Upper lobe of left lung (tissue), 4 donors: ENCODE measurements around the gene BABAM2.

Source experiments
- POLR2A ChIP-seq, 4 donors: fragments of 450-650 bp; IDR thresholded peaks; one replicate each; pipeline ENCODE4 v1.5.1; 2016 to 2017; ENCODE audit warnings: antibody characterized with exemption in 4 of 4, mild to moderate bottlenecking in 2 of 4
- POLR2AphosphoS5 ChIP-seq, 2 donors: sonication (generic); formaldehyde crosslinking; IDR thresholded peaks; one replicate each; pipeline ENCODE4 v1.5.1; 2017; ENCODE audit warnings: antibody characterized with exemption in 2 of 2
- TF ChIP-seq, protein P1 (sequence below), 6 experiments: fragments of 450-650 bp in 4 of 6; fragments of 200-600 bp in 2 of 6; sonication (generic) in 2 of 6; IDR thresholded peaks; one replicate each; pipeline ENCODE4 v1.5.1; 2016 to 2019; ENCODE audit warnings: antibody characterized with exemption in 6 of 6

DNA sequence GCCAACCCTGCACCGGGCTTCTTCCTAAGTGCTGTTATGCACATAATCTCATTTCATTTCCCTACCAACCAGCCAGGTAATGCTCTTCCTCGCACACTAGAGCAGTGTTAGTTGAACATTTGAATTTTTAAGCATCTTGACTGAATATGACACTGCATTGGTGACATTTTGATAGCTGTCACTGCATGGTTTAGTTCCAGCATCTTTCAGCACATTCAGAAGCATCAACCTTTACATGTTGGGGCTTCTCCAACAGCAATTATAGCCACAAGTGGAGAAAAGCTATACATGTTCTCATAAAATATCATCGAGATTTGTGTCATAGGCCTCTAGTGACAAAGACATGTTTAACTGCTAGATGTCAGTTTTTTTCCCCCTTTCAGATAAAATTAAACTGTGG is 272.0 kb downstream of the BABAM2 start:
- TF ChIP-seq POLR2AphosphoS5 (IDR thresholded peaks at IDR 0.05) (no peak), POLR2A (IDR thresholded peaks at IDR 0.05) (no peak)
- TF ChIP-seq, protein P1, sequence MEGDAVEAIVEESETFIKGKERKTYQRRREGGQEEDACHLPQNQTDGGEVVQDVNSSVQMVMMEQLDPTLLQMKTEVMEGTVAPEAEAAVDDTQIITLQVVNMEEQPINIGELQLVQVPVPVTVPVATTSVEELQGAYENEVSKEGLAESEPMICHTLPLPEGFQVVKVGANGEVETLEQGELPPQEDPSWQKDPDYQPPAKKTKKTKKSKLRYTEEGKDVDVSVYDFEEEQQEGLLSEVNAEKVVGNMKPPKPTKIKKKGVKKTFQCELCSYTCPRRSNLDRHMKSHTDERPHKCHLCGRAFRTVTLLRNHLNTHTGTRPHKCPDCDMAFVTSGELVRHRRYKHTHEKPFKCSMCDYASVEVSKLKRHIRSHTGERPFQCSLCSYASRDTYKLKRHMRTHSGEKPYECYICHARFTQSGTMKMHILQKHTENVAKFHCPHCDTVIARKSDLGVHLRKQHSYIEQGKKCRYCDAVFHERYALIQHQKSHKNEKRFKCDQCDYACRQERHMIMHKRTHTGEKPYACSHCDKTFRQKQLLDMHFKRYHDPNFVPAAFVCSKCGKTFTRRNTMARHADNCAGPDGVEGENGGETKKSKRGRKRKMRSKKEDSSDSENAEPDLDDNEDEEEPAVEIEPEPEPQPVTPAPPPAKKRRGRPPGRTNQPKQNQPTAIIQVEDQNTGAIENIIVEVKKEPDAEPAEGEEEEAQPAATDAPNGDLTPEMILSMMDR (IDR thresholded peaks at IDR 0.05): no peak
